Mucosa of stomach (tissue), 1 donor: ENCODE results near the gene CORO1A.

Source experiments
- H3K27me3 ChIP-seq: one replicate; pipeline ENCODE4 v1.7.0; 2013; ENCODE audit warnings: mild to moderate bottlenecking, low read length; ENCODE audit not compliant: control insufficient read depth, insufficient read depth
- H3K36me3 ChIP-seq: one replicate; pipeline ENCODE4 v1.7.0; 2013; ENCODE audit warnings: low read length; ENCODE audit not compliant: control insufficient read depth, insufficient read depth
- H3K4me1 ChIP-seq: one replicate; pipeline ENCODE4 v1.7.0; 2013; ENCODE audit warnings: mild to moderate bottlenecking, low read length; ENCODE audit not compliant: control insufficient read depth, insufficient read depth
- H3K4me3 ChIP-seq: one replicate; pipeline ENCODE4 v1.7.0; 2013; ENCODE audit warnings: low read length
- H3K9ac ChIP-seq: one replicate; pipeline ENCODE4 v1.7.0; 2013; ENCODE audit warnings: mild to moderate bottlenecking, low read length, moderate library complexity
- H3K9me3 ChIP-seq: one replicate; pipeline ENCODE4 v1.7.0; 2013; ENCODE audit warnings: mild to moderate bottlenecking, low read length, moderate library complexity; ENCODE audit not compliant: control insufficient read depth
- donor health status: Pancreatic carcinoma.

The CORO1A gene

GRCh38 chr16:30183233-30184095 lies at the start of gene CORO1A:
Gene CORO1A (plus strand): TSS chr16:30183602. CDS start chr16:30185210, 1,608 bp downstream.
- peak within 1 kb of the TSS; percentile 73 for H3K9ac ChIP-seq
- peaks cover 18% of the 10 kb centered on the region for H3K4me1 ChIP-seq
- no peaks in the 10 kb centered on the region for H3K36me3 ChIP-seq
- H3K9me3 ChIP-seq = no peaks in the 10 kb centered on the region
- H3K27me3 ChIP-seq = peaks cover 8% of the 10 kb centered on the region
- H3K4me3 ChIP-seq = no peak within 1 kb of the TSS

GRCh38 chr16:30136971-30137605 lies 46.3 kb upstream of the CORO1A start:
- Histone ChIP-seq H3K9ac (no peak overlapping the region), H3K4me3 (no peak overlapping the region), H3K9me3 (no peaks in the 10 kb centered on the region)

GRCh38 chr16:30137897-30138296 lies 45.5 kb upstream of the CORO1A start:
- H3K27me3 ChIP-seq = no peaks in the 10 kb centered on the region
- no peaks in the 10 kb centered on the region for H3K9me3 ChIP-seq
- H3K4me3 ChIP-seq = no peak overlapping the region
- H3K4me1 ChIP-seq = peaks cover 16% of the 10 kb centered on the region
- no peak overlapping the region for H3K9ac ChIP-seq
- H3K36me3 ChIP-seq = no peaks in the 10 kb centered on the region

More at GRCh38 chr16:30136971-30137605, 46.3 kb upstream of the CORO1A start:
- H3K4me1 ChIP-seq = peaks cover 16% of the 10 kb centered on the region
- no peaks in the 10 kb centered on the region for H3K36me3 ChIP-seq
- H3K27me3 ChIP-seq = no peaks in the 10 kb centered on the region

DNA sequence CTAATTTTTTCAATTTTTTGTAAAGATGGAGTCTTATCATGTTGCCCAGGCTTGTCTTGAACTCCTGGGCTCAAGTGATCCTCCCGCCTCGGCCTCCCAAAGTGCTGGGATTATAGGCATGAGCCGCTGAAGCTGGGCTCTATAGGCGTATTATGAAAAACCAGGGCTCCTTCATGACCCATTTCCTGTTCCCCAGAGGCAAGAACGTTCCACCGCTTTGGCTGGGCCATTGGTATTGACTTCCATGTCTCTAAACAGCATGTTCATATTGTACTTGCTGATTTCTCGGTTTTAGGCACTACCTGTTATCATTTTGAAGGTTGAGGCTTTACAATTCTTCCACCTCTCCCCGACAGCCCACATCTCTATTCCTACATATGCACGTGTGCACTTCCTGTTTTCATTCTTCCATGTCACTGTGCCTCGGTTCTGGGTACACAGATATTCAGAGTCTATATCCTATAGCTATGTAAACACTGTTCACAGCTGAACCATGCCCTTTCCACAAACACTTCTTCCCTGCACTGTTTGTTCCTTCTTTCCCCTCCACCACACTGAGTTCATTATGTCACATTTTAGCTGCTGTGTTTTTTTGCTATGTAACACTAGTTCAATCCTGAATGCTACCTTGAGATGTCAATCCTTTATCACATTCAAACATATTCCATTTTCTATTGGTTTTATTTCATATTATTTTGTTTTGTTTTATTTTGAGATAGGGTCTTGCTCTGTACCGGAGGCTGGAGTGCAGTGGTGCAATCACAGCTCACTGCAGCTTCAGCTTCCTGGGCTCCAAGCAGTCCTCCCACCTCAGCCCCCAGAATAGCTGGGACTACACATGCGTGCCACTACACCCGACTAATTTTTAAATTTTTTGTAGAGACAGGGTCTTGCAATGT lies 43.6 kb upstream of the CORO1A start:
- no peaks in the 10 kb centered on the region for H3K36me3 ChIP-seq
- no peaks in the 10 kb centered on the region for H3K9me3 ChIP-seq
- no peaks in the 10 kb centered on the region for H3K27me3 ChIP-seq
- peaks cover 16% of the 10 kb centered on the region for H3K4me1 ChIP-seq
- H3K9ac ChIP-seq = no peak overlapping the region
- H3K4me3 ChIP-seq = no peak overlapping the region

DNA sequence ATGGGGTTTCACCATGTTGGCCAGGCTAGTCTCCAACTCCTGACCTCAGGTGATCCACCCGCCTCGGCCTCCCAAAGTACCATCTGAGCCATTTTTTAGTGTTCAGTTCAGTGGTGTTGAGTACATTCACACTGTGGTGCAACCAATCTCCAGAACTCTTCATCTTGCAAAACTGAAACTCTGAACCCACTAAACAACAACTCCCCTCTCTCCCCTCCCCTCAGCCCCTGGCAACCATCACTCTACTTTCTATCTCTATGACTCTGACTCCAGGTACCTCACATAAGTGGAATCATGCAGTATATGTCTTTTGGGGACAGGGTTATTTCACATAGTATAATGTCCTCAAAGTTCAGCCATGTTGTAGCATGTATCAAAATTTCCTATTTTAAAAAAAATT lies 41.7 kb upstream of the CORO1A start:
- no peaks in the 10 kb centered on the region for H3K36me3 ChIP-seq
- no peaks in the 10 kb centered on the region for H3K27me3 ChIP-seq
- H3K9ac ChIP-seq = no peak overlapping the region
- H3K4me3 ChIP-seq = no peak overlapping the region
- H3K4me1 ChIP-seq = peaks cover 16% of the 10 kb centered on the region
- H3K9me3 ChIP-seq = no peaks in the 10 kb centered on the region

DNA sequence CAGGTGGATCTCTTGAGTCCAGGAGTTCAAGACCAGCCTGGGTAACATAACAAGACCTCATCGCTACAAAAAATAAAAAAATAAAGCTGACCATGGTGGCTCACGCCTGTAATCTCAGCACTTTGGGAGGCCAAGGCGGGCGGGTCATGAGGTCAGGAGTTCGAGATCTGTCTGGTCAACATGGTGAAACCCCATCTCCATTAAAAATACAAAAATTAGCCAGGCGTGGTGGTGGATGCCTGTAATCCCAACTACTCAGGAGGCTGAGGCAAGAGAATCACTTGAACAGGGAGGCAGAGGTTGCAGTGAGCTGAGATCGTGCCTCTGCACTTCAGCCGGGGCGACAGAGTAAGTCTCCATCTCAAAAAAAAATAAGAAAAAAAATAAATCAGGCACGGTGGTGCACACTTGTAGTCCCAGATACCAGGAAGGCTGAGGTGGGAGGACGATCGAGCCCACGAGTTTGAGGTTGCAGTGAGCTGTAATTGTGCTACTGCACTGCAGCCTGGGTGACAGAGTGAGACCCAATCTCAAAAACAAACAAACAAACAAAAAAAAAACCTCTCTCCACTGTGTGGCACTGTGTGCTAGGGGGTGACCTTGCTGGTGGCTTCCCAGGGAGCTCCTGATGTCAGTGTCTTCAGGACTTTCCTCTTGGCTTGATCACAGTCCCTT lies 40.6 kb upstream of the CORO1A start:
- Histone ChIP-seq H3K9me3 (no peaks in the 10 kb centered on the region), H3K4me1 (peaks cover 16% of the 10 kb centered on the region), H3K4me3 (no peak overlapping the region), H3K36me3 (no peaks in the 10 kb centered on the region), H3K27me3 (no peaks in the 10 kb centered on the region), H3K9ac (no peak overlapping the region)

GRCh38 chr16:30143347-30143702 lies 40.1 kb upstream of the CORO1A start:
- Histone ChIP-seq H3K36me3 (no peaks in the 10 kb centered on the region), H3K9me3 (no peaks in the 10 kb centered on the region), H3K4me3 (no peak overlapping the region), H3K9ac (no peak overlapping the region), H3K27me3 (no peaks in the 10 kb centered on the region), H3K4me1 (peaks cover 16% of the 10 kb centered on the region)

DNA sequence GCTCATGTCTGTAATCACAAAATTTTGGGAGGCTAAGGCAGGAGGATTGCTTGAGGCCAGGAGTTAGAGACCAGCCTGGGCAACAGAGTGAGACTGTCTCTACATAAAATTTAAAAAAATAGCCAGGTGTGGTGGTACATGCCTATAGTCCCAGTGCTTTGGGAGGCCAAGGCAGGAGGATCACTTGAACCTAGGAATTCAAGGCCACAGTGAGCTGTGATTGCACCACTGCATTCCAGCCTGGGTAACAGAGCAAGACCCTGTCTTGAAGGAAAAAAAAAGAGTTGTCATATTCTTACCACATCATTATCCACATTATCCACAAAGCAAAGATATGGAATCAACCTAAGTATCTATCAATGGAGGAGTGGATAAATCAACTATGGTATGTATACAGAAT lies 39.4 kb upstream of the CORO1A start:
- Histone ChIP-seq H3K4me1 (peaks cover 16% of the 10 kb centered on the region), H3K9me3 (no peaks in the 10 kb centered on the region), H3K36me3 (no peaks in the 10 kb centered on the region), H3K9ac (no peak overlapping the region), H3K27me3 (no peaks in the 10 kb centered on the region), H3K4me3 (no peak overlapping the region)

DNA sequence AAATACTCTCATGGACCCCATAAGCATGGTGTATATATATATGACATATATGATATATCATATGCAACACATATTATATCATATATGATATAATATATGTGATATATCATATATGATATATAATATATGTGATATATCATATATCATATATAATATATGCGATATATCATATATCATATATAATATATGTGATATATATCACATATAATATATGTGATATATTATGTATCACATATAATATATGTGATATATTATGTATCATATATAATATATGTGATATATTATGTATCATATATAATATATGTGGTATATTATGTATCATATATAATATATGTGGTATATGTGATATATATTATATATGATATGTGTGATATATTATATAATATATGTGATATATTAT lies 38.5 kb upstream of the CORO1A start:
- no peak overlapping the region for H3K4me3 ChIP-seq
- peaks cover 7% of the 10 kb centered on the region for H3K4me1 ChIP-seq
- H3K36me3 ChIP-seq = no peaks in the 10 kb centered on the region
- H3K9me3 ChIP-seq = no peaks in the 10 kb centered on the region
- H3K27me3 ChIP-seq = no peaks in the 10 kb centered on the region
- no peak overlapping the region for H3K9ac ChIP-seq

GRCh38 chr16:30145657-30146056 lies 37.7 kb upstream of the CORO1A start:
- no peaks in the 10 kb centered on the region for H3K9me3 ChIP-seq
- peaks cover under 1% of the 10 kb centered on the region for H3K4me1 ChIP-seq
- no peak overlapping the region for H3K4me3 ChIP-seq
- no peaks in the 10 kb centered on the region for H3K36me3 ChIP-seq
- H3K27me3 ChIP-seq = no peaks in the 10 kb centered on the region
- no peak overlapping the region for H3K9ac ChIP-seq

DNA sequence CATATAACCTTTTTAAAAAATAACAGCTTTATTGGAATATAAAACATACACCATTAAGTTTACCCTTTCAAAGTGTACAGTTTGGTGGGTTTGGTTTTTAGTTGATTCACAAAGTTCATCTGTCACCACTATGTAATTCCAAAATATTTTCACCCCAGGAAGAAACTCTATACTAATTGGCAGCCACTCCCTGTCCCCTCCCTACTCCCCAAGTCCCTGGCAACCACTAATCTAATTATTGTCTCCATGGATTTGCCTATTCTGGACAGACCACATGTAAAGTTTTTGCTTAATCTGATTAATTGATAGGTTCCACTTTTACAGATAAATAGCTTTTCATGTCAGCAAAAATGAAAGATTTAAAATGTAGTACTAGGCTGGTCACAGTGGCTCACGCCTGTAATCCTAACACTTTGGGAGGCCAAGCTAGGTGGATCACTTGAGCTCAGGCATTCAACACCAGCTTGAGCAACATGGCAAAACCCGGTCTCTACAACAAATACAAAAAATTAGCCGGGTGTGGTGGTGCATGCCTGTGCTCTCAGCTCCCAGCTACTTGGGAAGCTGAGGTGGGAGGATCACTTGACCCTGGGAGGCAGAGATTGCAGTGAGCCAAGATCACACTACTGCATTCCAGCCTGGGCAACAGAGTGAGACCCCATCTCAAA lies 35.4 kb upstream of the CORO1A start:
- H3K36me3 ChIP-seq = no peaks in the 10 kb centered on the region
- H3K4me3 ChIP-seq = no peak overlapping the region
- H3K27me3 ChIP-seq = no peaks in the 10 kb centered on the region
- H3K9ac ChIP-seq = no peak overlapping the region
- no peaks in the 10 kb centered on the region for H3K4me1 ChIP-seq
- H3K9me3 ChIP-seq = no peaks in the 10 kb centered on the region
